ENCODE measurements around the gene ERICH4. TPM values are rescaled to one million over a fixed set of nuclear protein-coding genes. Genes with fewer than 3 reads are reported as not detected.

Gene ERICH4
- total RNA-seq, 1 donor: not detected

DNA sequence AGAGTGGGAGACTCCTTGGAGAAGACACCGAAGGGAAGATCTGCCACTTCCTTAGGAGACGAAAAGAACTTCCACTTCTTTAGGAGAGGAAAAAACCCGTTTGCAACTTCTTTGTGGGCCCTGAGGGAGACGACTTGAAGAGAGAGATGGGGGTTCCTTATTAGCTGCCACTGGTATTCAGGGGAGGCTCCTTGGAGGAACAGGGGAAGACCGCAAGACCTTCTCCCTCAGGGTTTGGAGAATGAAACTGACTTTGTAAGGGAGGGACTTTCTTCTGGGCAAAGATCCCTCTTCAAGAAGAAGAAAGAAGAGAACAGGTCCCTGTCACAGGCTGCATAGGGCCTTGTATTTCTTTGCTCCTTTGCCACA lies 44.9 kb upstream of the ERICH4 start:
- Histone ChIP-seq H3K4me1 (ENCODE audit: insufficient read depth, low read length) (peaks cover 18% of the 10 kb centered on the region), H3K4me2 (ENCODE audit: insufficient read depth, low read length) (peak overlapping the region; percentile 98), H3K9me3 (ENCODE audit: low read depth, low read length) (no peaks in the 10 kb centered on the region), H3K27ac (ENCODE audit: low read depth, low read length) (peak overlapping the region; percentile 100), H3K36me3 (ENCODE audit: insufficient read depth, low read length) (no peaks in the 10 kb centered on the region), H3K4me3 (ENCODE audit: insufficient read depth, low read length) (peak overlapping the region; percentile 99), H3K79me2 (ENCODE audit: insufficient read depth, low read length) (peaks cover 20% of the 10 kb centered on the region), H2AFZ (ENCODE audit: low read length) (peak overlapping the region; percentile 91), H4K20me1 (ENCODE audit: insufficient read depth, low read length) (no peaks in the 10 kb centered on the region), H3K27me3 (ENCODE audit: insufficient read depth, low read length) (no peaks in the 10 kb centered on the region)
- TF ChIP-seq, protein P1, sequence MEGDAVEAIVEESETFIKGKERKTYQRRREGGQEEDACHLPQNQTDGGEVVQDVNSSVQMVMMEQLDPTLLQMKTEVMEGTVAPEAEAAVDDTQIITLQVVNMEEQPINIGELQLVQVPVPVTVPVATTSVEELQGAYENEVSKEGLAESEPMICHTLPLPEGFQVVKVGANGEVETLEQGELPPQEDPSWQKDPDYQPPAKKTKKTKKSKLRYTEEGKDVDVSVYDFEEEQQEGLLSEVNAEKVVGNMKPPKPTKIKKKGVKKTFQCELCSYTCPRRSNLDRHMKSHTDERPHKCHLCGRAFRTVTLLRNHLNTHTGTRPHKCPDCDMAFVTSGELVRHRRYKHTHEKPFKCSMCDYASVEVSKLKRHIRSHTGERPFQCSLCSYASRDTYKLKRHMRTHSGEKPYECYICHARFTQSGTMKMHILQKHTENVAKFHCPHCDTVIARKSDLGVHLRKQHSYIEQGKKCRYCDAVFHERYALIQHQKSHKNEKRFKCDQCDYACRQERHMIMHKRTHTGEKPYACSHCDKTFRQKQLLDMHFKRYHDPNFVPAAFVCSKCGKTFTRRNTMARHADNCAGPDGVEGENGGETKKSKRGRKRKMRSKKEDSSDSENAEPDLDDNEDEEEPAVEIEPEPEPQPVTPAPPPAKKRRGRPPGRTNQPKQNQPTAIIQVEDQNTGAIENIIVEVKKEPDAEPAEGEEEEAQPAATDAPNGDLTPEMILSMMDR (IDR thresholded peaks at IDR 0.05; ENCODE audit: extremely low read depth, low read depth, low read length): no peak
- no peak for DNase-seq (ENCODE audit: insufficient read length, low spot score, missing footprints)

DNA sequence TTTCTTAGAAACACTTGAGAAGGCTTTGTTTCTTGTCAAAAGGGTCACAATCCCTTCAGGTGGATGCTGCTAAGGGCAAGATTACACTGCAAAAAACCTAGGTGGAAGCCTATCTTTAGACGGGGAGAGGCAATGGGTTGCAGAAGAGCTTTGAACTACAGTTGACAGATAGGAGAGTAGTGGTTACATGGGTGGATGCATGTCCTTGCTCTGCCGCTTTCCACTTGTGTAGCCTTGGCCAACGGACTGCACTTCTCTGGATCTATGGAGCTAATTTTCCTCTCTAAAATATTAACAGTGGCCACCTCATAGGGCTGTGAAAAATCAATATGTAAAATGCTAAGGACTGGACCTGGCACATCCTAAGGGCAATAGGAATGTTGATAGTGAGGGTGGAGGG lies 44.4 kb upstream of the ERICH4 start:
- H3K27ac ChIP-seq (ENCODE audit: low read depth, low read length): peak overlapping the region; percentile 100
- H3K4me2 ChIP-seq (ENCODE audit: insufficient read depth, low read length): peak overlapping the region; percentile 98
- DNase-seq (ENCODE audit: insufficient read length, low spot score, missing footprints): no peak
- TF ChIP-seq, protein P1 (IDR thresholded peaks at IDR 0.05; ENCODE audit: extremely low read depth, low read depth, low read length): no peak
- no peaks in the 10 kb centered on the region for H3K27me3 ChIP-seq (ENCODE audit: insufficient read depth, low read length)
- H4K20me1 ChIP-seq (ENCODE audit: insufficient read depth, low read length): no peaks in the 10 kb centered on the region
- H3K36me3 ChIP-seq (ENCODE audit: insufficient read depth, low read length): no peaks in the 10 kb centered on the region
- H3K4me1 ChIP-seq (ENCODE audit: insufficient read depth, low read length): peaks cover 18% of the 10 kb centered on the region
- H3K79me2 ChIP-seq (ENCODE audit: insufficient read depth, low read length): peaks cover 24% of the 10 kb centered on the region
- no peak overlapping the region for H2AFZ ChIP-seq (ENCODE audit: low read length)
- H3K4me3 ChIP-seq (ENCODE audit: insufficient read depth, low read length): peak overlapping the region; percentile 99
- no peaks in the 10 kb centered on the region for H3K9me3 ChIP-seq (ENCODE audit: low read depth, low read length)

DNA sequence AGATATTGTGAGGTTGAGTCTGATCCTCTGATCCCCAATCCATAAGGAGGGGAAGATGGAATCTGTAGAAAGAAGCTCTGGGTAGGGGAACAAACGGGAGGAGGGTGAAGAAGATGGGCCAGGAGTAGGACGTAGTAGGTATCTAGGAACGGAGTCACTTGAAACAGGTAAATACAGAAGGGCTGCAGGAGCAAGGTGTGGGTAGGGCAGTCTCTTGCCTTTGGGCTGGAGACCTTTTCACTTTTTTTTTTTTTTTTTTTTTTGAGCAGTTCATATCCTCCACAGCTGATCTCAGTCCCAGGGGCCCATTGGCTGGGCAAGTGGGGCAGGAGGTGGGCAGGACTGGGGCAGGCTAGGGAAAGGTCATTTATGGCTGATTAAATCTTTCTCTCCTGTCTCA lies 43.9 kb upstream of the ERICH4 start:
- Histone ChIP-seq H3K9me3 (ENCODE audit: low read depth, low read length) (no peaks in the 10 kb centered on the region), H3K4me1 (ENCODE audit: insufficient read depth, low read length) (peaks cover 18% of the 10 kb centered on the region), H3K4me2 (ENCODE audit: insufficient read depth, low read length) (peak overlapping the region; percentile 98), H3K4me3 (ENCODE audit: insufficient read depth, low read length) (peak overlapping the region; percentile 99), H3K36me3 (ENCODE audit: insufficient read depth, low read length) (no peaks in the 10 kb centered on the region), H2AFZ (ENCODE audit: low read length) (no peak overlapping the region), H3K79me2 (ENCODE audit: insufficient read depth, low read length) (peaks cover 24% of the 10 kb centered on the region), H3K27me3 (ENCODE audit: insufficient read depth, low read length) (no peaks in the 10 kb centered on the region), H4K20me1 (ENCODE audit: insufficient read depth, low read length) (no peaks in the 10 kb centered on the region), H3K27ac (ENCODE audit: low read depth, low read length) (no peak overlapping the region)
- no peak for DNase-seq (ENCODE audit: insufficient read length, low spot score, missing footprints)
- TF ChIP-seq, protein P1 (IDR thresholded peaks at IDR 0.05; ENCODE audit: extremely low read depth, low read depth, low read length): no peak

DNA sequence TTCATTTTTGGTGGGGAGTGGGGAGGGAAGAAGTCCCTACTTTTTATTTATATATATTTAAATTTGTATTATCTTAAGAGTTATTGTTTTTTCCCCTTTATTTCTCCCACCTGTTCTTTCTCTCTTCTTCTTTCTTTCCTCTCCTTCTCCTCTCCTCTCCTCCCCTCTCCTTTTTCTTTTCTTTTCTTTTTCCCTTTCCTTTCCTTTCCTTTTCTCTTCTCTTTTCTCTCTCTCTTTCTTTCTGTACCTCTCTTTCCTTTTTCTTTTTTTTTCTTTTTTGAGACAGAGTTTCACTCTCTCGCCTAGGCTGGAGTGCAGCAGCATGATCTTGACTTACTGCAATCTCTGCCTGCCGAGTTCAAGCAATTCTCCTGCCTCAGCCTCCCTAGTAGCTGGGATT lies 43.4 kb upstream of the ERICH4 start:
- no peaks in the 10 kb centered on the region for H3K36me3 ChIP-seq (ENCODE audit: insufficient read depth, low read length)
- H3K27ac ChIP-seq (ENCODE audit: low read depth, low read length): no peak overlapping the region
- DNase-seq (ENCODE audit: insufficient read length, low spot score, missing footprints): no peak

More for the DNA sequence above, 43.4 kb upstream of the ERICH4 start:
- Histone ChIP-seq H3K9me3 (ENCODE audit: low read depth, low read length) (no peaks in the 10 kb centered on the region), H4K20me1 (ENCODE audit: insufficient read depth, low read length) (no peaks in the 10 kb centered on the region), H3K27me3 (ENCODE audit: insufficient read depth, low read length) (no peaks in the 10 kb centered on the region), H3K4me1 (ENCODE audit: insufficient read depth, low read length) (peaks cover 18% of the 10 kb centered on the region), H3K79me2 (ENCODE audit: insufficient read depth, low read length) (peaks cover 24% of the 10 kb centered on the region), H3K4me3 (ENCODE audit: insufficient read depth, low read length) (no peak overlapping the region), H2AFZ (ENCODE audit: low read length) (no peak overlapping the region), H3K4me2 (ENCODE audit: insufficient read depth, low read length) (no peak overlapping the region)
- TF ChIP-seq, protein P1 (IDR thresholded peaks at IDR 0.05; ENCODE audit: extremely low read depth, low read depth, low read length): no peak

All from osteoblast (primary cell).